ENCODE measurements around the gene WTAP.
A peak's percentile ranks its signal among the peaks of the same experiment; 100 is the strongest.
"Not testable (repeated sequence)": the region's sequence is repeated elsewhere in the genome, so short reads cannot be mapped to it uniquely, and the experiment has no call there.

WTAP gene

GRCh38 chr6:159693894-159694545, 33.3 kb upstream of the WTAP start:
- DNase-seq (ENCODE audit: low spot score): peak; percentile 39

GRCh38 chr6:159695984-159696383, 31.3 kb upstream of the WTAP start:
- no peak for DNase-seq (ENCODE audit: low spot score)

- no peak for DNase-seq (ENCODE audit: low spot score)
Measured at GRCh38 chr6:159700970-159701369, 26.3 kb upstream of the WTAP start.

GRCh38 chr6:159701413-159701999, 25.8 kb upstream of the WTAP start:
- DNase-seq (ENCODE audit: low spot score): peak; percentile 21

GRCh38 chr6:159710603-159711002, 16.7 kb upstream of the WTAP start:
- not testable (repeated sequence) for DNase-seq (ENCODE audit: low spot score)

GRCh38 chr6:159712389-159712788, 14.9 kb upstream of the WTAP start:
- not testable (repeated sequence) for DNase-seq (ENCODE audit: low spot score)

- no peak for DNase-seq (ENCODE audit: low spot score)
Measured at GRCh38 chr6:159713984-159714383, 13.3 kb upstream of the WTAP start.

GRCh38 chr6:159714404-159714803, 12.9 kb upstream of the WTAP start:
- DNase-seq (ENCODE audit: low spot score): no peak

GRCh38 chr6:159715166-159715565, 12.1 kb upstream of the WTAP start:
- no peak for DNase-seq (ENCODE audit: low spot score)

GRCh38 chr6:159715605-159716004, 11.7 kb upstream of the WTAP start:
- no peak for DNase-seq (ENCODE audit: low spot score)

- no peak for DNase-seq (ENCODE audit: low spot score)
Measured at GRCh38 chr6:159716247-159717096, 10.8 kb upstream of the WTAP start.

GRCh38 chr6:159718634-159719033, 8.7 kb upstream of the WTAP start:
- DNase-seq (ENCODE audit: low spot score): no peak

GRCh38 chr6:159719287-159719686, 8.0 kb upstream of the WTAP start:
- DNase-seq (ENCODE audit: low spot score): no peak

GRCh38 chr6:159720708-159721107, 6.6 kb upstream of the WTAP start:
- peak; percentile 46 for DNase-seq (ENCODE audit: low spot score)

- DNase-seq (ENCODE audit: low spot score): not testable (repeated sequence)
Measured at GRCh38 chr6:159721981-159722380, 5.3 kb upstream of the WTAP start.

- no peak for DNase-seq (ENCODE audit: low spot score)
Measured at GRCh38 chr6:159722655-159723054, 4.7 kb upstream of the WTAP start.

GRCh38 chr6:159723259-159723658, 4.0 kb upstream of the WTAP start:
- DNase-seq (ENCODE audit: low spot score): no peak

- no peak for DNase-seq (ENCODE audit: low spot score)
Measured at GRCh38 chr6:159724778-159725177, 2.5 kb upstream of the WTAP start.

- not testable (repeated sequence) for DNase-seq (ENCODE audit: low spot score)
Measured at GRCh38 chr6:159725208-159725607, 2.1 kb upstream of the WTAP start.

- DNase-seq (ENCODE audit: low spot score): no peak
Measured at GRCh38 chr6:159726255-159726917, 920 bp upstream of the WTAP start.

GRCh38 chr6:159727717-159728445, 575 bp downstream of the WTAP start:
- DNase-seq (ENCODE audit: low spot score): peak; percentile 24

- DNase-seq (ENCODE audit: low spot score): no peak
Measured at GRCh38 chr6:159728531-159728964, 1.2 kb downstream of the WTAP start.

All from SW480 (cell line).